DMS79 (cell line): ENCODE measurements around the gene ZBTB6.
A peak's percentile ranks its signal among the peaks of the same experiment; 100 is the strongest.

Experiments
- DNase-seq: peaks from one replicate; lab custom pipeline; 2025; lab: John Stamatoyannopoulos, UW

The ZBTB6 gene

GRCh38 chr9:122912964-122913673, at the start of gene ZBTB6:
TSS of gene ZBTB6 (minus strand) at chr9:122913323. CDS start at chr9:122912072, 1,251 bp downstream.
- peak; percentile 80 for DNase-seq

GRCh38 chr9:122961139-122961538, 48.0 kb upstream of the ZBTB6 start:
- no peak for DNase-seq

GRCh38 chr9:122955961-122956360, 42.8 kb upstream of the ZBTB6 start:
- no peak for DNase-seq

- no peak for DNase-seq
Measured at GRCh38 chr9:122954253-122954691, 41.1 kb upstream of the ZBTB6 start.

GRCh38 chr9:122951056-122951455, 37.9 kb upstream of the ZBTB6 start:
- no peak for DNase-seq

- no peak for DNase-seq
Measured at GRCh38 chr9:122950263-122950662, 37.1 kb upstream of the ZBTB6 start.

- DNase-seq: no peak
Measured at GRCh38 chr9:122949696-122950095, 36.6 kb upstream of the ZBTB6 start.

- DNase-seq: no peak
Measured at GRCh38 chr9:122948313-122948712, 35.2 kb upstream of the ZBTB6 start.

- no peak for DNase-seq
Measured at GRCh38 chr9:122946461-122947005, 33.4 kb upstream of the ZBTB6 start.

- DNase-seq: no peak
Measured at GRCh38 chr9:122944960-122945888, 32.1 kb upstream of the ZBTB6 start.

- DNase-seq: no peak
Measured at GRCh38 chr9:122941582-122942234, 28.6 kb upstream of the ZBTB6 start.

- DNase-seq: peak; percentile 98
Measured at GRCh38 chr9:122940749-122941581, 27.8 kb upstream of the ZBTB6 start, which contains the start of gene RABGAP1. TSS of gene RABGAP1 (plus strand) at chr9:122941020. CDS start at chr9:122957060, 16,040 bp downstream.

GRCh38 chr9:122940454-122940748, 27.3 kb upstream of the ZBTB6 start:
- DNase-seq: no peak

GRCh38 chr9:122939601-122940000, 26.5 kb upstream of the ZBTB6 start:
- no peak for DNase-seq

- DNase-seq: no peak
Measured at GRCh38 chr9:122936883-122937282, 23.8 kb upstream of the ZBTB6 start.

GRCh38 chr9:122936464-122936863, 23.3 kb upstream of the ZBTB6 start:
- DNase-seq: no peak

- peak; percentile 88 for DNase-seq
Measured at GRCh38 chr9:122931226-122932121, 18.4 kb upstream of the ZBTB6 start, which contains the start of gene ZBTB26. TSS of gene ZBTB26 (minus strand) at chr9:122931512. CDS start at chr9:122919934, 11,578 bp downstream.

- DNase-seq: no peak
Measured at GRCh38 chr9:122930541-122931225, 17.6 kb upstream of the ZBTB6 start.

GRCh38 chr9:122929796-122930354, 16.8 kb upstream of the ZBTB6 start:
- DNase-seq: no peak
